Esophagus (tissue), 2 donors: ENCODE data around the gene POLR2A. TPM values are rescaled to one million over a fixed set of nuclear protein-coding genes. Genes with fewer than 3 reads are reported as not detected.
"Not testable (repeated sequence)": the region's sequence is repeated elsewhere in the genome, so short reads cannot be mapped to it uniquely, and the experiment has no call there.

Source experiments
- H3K27ac ChIP-seq, 2 donors: one replicate each; pipeline ENCODE4 v1.5.1; 2013; ENCODE audit warnings: low read depth in 2 of 2, mild to moderate bottlenecking in 2 of 2, inconsistent platforms in 1 of 2, low read length in 1 of 2, moderate library complexity in 1 of 2
- H3K27me3 ChIP-seq, 2 donors: one replicate each; pipeline ENCODE4 v1.6.1; 2013; ENCODE audit warnings: low read length in 2 of 2, control low read depth in 1 of 2, mild to moderate bottlenecking in 1 of 2; ENCODE audit not compliant: insufficient read depth in 2 of 2, control insufficient read depth in 1 of 2
- H3K36me3 ChIP-seq, 2 donors: one replicate each; pipeline ENCODE4 v1.6.1; 2013; ENCODE audit warnings: low read length in 1 of 2; ENCODE audit not compliant: control insufficient read depth in 2 of 2, insufficient read depth in 2 of 2
- H3K4me1 ChIP-seq, 2 donors: one replicate each; pipeline ENCODE4 v1.6.1; 2013; ENCODE audit warnings: low read length in 1 of 2; ENCODE audit not compliant: control insufficient read depth in 2 of 2, insufficient read depth in 2 of 2
- H3K4me3 ChIP-seq, 2 donors: one replicate each; pipeline ENCODE4 v1.5.1; 2013; ENCODE audit warnings: low read length in 2 of 2, mild to moderate bottlenecking in 2 of 2, low read depth in 1 of 2, moderate library complexity in 1 of 2
- H3K9me3 ChIP-seq, 2 donors: one replicate each; pipeline ENCODE4 v1.6.1; 2013; ENCODE audit warnings: mild to moderate bottlenecking in 2 of 2, low read depth in 1 of 2, low read length in 1 of 2, moderate library complexity in 1 of 2; ENCODE audit not compliant: control insufficient read depth in 2 of 2, insufficient read depth in 1 of 2
- WGBS, 2 donors: extraction: QIAGEN DNeasy Blood & Tissue Kit; methylation state at CpG; one replicate each; pipeline ENCODE4 v1.1.7; 2013; 5-methylcytosine and 5-hydroxymethylcytosine counted together
- polyA plus RNA-seq, 2 donors: library from polyadenylated mRNA; stranded (reverse); fragments of 200-250 nt; gene quantifications; one replicate each; pipeline ENCODE4 v1.2.3, GENCODE V29; 2013
- donor health status: healthy with polysubstance abuse.
- donor health status: Bipolar disorder and iron deficiency.

Gene POLR2A
- polyA plus RNA-seq, 2 donors: 33.8 to 56.6 TPM

- Histone ChIP-seq H3K36me3 (no peaks in the 10 kb centered on the region), H3K27me3 (no peaks in the 10 kb centered on the region), H3K9me3 (no peaks in the 10 kb centered on the region), H3K4me1 (peaks cover 12 to 30% of the 10 kb centered on the region in 2 donors), H3K4me3 (peak overlapping the region in 1 of 2 donors; percentile 72), H3K27ac (peak overlapping the region; percentile 96 to 100)
- WGBS, 2 donors: 59 to 62% methylated on average over 5 of the region's 5 CpGs
These were observed 7.2 kb upstream of the POLR2A start for GRCh38 chr17:7476951-7477350.

GRCh38 chr17:7477392-7478275, 6.5 kb upstream of the POLR2A start:
- Histone ChIP-seq H3K27me3 (no peaks in the 10 kb centered on the region), H3K27ac (peak overlapping the region; percentile 96 to 100), H3K4me3 (peak overlapping the region; percentile 72 to 91), H3K36me3 (no peaks in the 10 kb centered on the region), H3K9me3 (no peaks in the 10 kb centered on the region), H3K4me1 (peaks cover 12 to 31% of the 10 kb centered on the region in 2 donors)
- 20 to 32% methylated on average over 26 of the region's 26 CpGs for WGBS, 2 donors

GRCh38 chr17:7478276-7479212, 5.6 kb upstream of the POLR2A start:
- peaks cover 12 to 34% of the 10 kb centered on the region in 2 donors for H3K4me1 ChIP-seq
- H3K36me3 ChIP-seq: no peaks in the 10 kb centered on the region

GRCh38 chr17:7479213-7480088, 4.7 kb upstream of the POLR2A start, which contains the start of gene ZBTB4:
Gene ZBTB4, minus strand, starts transcription at chr17:7479631. Its CDS starts 12,830 bp downstream, at chr17:7466801.
- H3K36me3 ChIP-seq: no peaks in the 10 kb centered on the region
- H3K4me1 ChIP-seq: peaks cover 12 to 34% of the 10 kb centered on the region in 2 donors
- no peaks in the 10 kb centered on the region for H3K9me3 ChIP-seq
- no peaks in the 10 kb centered on the region for H3K27me3 ChIP-seq
- peak within 1 kb of the TSS; percentile 96 to 100 for H3K27ac ChIP-seq
- WGBS, 2 donors: 0 to 1% methylated on average over 38 to 92 of the region's 92 CpGs
- peak within 1 kb of the TSS; percentile 72 to 91 for H3K4me3 ChIP-seq

More at GRCh38 chr17:7478276-7479212, 5.6 kb upstream of the POLR2A start:
- Histone ChIP-seq H3K27ac (peak overlapping the region; percentile 96 to 100), H3K4me3 (peak overlapping the region; percentile 72 to 91), H3K9me3 (no peaks in the 10 kb centered on the region), H3K27me3 (no peaks in the 10 kb centered on the region)
- WGBS, 2 donors: 11 to 16% methylated on average over 36 to 40 of the region's 40 CpGs

GRCh38 chr17:7480089-7480384, 4.1 kb upstream of the POLR2A start:
- H3K27ac ChIP-seq: peak overlapping the region; percentile 96 to 100
- H3K36me3 ChIP-seq: no peaks in the 10 kb centered on the region
- peak overlapping the region; percentile 72 to 91 for H3K4me3 ChIP-seq
- H3K27me3 ChIP-seq: no peaks in the 10 kb centered on the region
- peaks cover 12 to 34% of the 10 kb centered on the region in 2 donors for H3K4me1 ChIP-seq
- no peaks in the 10 kb centered on the region for H3K9me3 ChIP-seq
- WGBS, 2 donors: 5 to 8% methylated on average over 8 of the region's 8 CpGs

GRCh38 chr17:7481275-7481674, 2.9 kb upstream of the POLR2A start, which contains the start of gene SLC35G6:
Gene SLC35G6, plus strand, starts transcription at chr17:7481446. Its CDS starts 71 bp downstream, at chr17:7481517.
- not testable (repeated sequence) for H3K4me3 ChIP-seq, H3K36me3 ChIP-seq, H3K27me3 ChIP-seq, H3K9me3 ChIP-seq
- H3K4me1 ChIP-seq: peaks cover 7 to 29% of the 10 kb centered on the region in 2 donors
- peak within 1 kb of the TSS; percentile 96 to 100 for H3K27ac ChIP-seq
- WGBS, 2 donors: 93% methylated on average over 4 of the region's 4 CpGs

- H3K4me3 ChIP-seq, H3K36me3 ChIP-seq, H3K9me3 ChIP-seq, H3K27me3 ChIP-seq: not testable (repeated sequence)
- 84 to 85% methylated on average over 31 of the region's 31 CpGs for WGBS, 2 donors
- Histone ChIP-seq H3K4me1 (peaks cover 3 to 22% of the 10 kb centered on the region in 2 donors), H3K27ac (peak overlapping the region in 1 of 2 donors; percentile 100)
These were observed 2.1 kb upstream of the POLR2A start for GRCh38 chr17:7481842-7482741.

GRCh38 chr17:7482742-7483088, 1.5 kb upstream of the POLR2A start:
- not testable (repeated sequence) for H3K9me3 ChIP-seq, H3K36me3 ChIP-seq, H3K27me3 ChIP-seq
- peak overlapping the region; percentile 59 to 73 for H3K4me3 ChIP-seq
- H3K27ac ChIP-seq: peak overlapping the region; percentile 99 to 100
- peaks cover 0 to 17% of the 10 kb centered on the region in 2 donors for H3K4me1 ChIP-seq
- WGBS, 2 donors: 66 to 71% methylated on average over 6 of the region's 6 CpGs
